ENCODE measurements around the gene FBXW5.

The FBXW5 gene

DNA sequence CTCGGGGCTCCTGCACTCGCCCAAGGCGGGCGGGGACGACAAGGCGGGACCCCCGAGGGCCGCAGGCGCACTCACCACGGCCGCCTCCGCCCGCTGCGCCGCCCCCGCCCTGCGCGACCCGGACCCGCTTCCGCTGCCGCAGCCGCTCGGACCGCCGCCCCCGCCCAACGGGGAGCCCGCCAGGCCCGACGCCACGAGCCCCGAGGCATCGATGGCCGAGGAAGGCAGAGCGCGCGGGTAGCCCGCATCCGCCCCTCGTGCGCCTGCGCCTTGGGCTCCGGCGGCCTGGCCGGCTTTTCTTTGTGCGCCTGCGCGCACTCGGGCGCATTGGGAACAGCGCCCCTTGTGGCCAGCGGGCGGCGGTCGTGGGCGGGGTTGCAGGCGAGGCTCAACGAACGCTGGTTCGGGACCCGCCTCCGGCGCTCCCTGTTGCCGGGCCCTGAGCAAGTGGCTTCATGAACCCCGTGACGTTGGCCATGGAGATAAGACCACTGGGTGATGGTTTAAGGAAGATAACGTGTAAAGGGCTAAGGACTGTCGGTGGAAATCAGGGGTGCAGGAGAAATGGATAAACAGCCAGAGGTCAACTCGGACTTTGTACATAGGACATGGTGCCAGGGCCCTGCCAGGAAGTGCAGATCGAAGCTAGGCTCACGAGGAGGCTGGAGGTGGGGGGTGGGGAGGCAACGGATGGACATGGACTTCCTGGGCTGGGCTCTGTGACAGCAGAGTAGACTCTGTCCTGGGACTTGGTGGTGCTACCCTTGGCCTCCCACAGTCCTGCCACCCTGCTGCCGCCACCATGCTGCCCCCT lies at the start of gene FBXW5, which contains the start of gene C8G:
TSS of gene FBXW5 (minus strand) at position 220 of the 814 bp plus-strand sequence. CDS start 655 bp downstream, outside the sequence.
TSS of gene C8G (plus strand) at position 725 of the 814 bp plus-strand sequence. CDS start at position 803, 78 bp downstream.
- DNase-seq: peak; percentile 83

GRCh38 chr9:136992819-136993369 lies 48.4 kb upstream of the FBXW5 start:
- DNase-seq: no peak

DNA sequence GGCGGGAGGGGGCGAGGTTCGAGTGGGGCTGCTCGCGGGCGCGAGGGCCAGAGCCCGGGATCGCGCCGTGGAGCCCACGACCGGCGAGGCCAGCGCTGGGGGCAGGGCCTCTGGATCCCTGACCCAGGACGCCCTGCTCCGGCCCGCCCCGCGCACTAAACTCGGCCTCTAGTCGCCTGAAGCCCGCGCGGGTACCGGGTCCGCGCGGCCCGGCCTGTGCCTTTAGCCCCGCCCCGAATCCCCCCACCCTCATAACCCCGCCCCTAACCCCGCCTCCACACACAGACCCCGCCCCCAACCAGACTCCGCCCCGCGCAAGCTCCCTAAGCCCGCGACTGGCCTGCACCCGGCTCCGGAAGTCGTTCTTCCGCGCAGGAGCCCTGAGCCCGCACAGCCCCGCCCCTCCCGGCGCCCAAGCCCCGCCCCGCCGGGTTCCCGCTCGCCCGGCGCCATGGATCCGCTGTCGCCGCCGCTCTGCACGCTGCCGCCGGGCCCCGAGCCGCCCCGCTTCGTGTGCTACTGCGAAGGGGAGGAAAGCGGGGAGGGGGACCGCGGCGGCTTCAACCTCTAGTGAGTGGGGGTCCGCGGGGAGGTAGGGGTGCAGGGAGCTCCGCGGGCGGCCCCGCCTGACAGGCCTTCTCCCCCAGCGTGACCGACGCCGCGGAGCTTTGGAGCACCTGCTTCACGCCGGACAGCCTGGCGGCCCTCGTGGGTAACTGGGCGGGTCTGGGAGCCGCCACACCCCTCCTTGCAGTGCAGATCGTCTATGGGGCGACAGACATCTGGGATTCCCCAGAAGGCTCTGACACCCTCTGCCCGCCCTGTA lies 47.7 kb upstream of the FBXW5 start, which contains the start of gene PAXX:
TSS of gene PAXX (plus strand) at position 430 of the 826 bp plus-strand sequence. CDS start at position 452, 22 bp downstream.
- DNase-seq: peak; percentile 44

DNA sequence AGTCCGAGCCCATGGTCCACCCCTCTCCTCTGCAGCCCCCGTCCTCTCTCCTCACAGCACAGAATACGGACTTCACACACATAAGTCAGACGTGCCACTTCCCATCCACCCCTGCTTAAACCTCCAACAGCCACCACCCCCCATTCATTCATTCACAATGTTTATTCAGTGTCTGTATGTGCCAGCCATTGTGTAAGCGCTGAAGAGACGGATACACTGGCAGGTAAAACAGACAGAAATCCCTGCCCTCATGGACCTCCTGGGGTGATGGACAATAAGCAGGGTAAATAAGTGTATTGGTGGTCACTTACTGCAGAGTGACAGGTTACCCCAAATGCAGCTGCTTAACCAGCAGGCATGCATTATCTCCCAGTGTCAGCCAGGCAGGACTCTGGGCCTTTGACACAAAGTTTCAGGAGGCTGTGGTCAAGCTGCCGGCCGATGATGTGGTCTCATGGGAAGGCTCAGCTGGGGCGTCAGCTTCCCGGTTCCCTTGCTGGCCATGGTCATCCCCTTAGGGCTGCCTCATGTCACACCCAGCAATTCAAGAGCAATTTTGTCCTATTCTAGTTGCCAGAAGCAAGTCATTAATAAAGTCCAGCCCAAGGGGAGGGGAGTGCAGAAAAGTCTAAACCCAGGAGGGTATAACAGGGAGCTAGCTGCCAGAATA lies 45.8 kb upstream of the FBXW5 start:
- DNase-seq: no peak

- no peak for DNase-seq
Observed at GRCh38 chr9:136988872-136989271, 44.3 kb upstream of the FBXW5 start.

- no peak for DNase-seq
Observed at GRCh38 chr9:136985853-136986252, 41.3 kb upstream of the FBXW5 start.

DNA sequence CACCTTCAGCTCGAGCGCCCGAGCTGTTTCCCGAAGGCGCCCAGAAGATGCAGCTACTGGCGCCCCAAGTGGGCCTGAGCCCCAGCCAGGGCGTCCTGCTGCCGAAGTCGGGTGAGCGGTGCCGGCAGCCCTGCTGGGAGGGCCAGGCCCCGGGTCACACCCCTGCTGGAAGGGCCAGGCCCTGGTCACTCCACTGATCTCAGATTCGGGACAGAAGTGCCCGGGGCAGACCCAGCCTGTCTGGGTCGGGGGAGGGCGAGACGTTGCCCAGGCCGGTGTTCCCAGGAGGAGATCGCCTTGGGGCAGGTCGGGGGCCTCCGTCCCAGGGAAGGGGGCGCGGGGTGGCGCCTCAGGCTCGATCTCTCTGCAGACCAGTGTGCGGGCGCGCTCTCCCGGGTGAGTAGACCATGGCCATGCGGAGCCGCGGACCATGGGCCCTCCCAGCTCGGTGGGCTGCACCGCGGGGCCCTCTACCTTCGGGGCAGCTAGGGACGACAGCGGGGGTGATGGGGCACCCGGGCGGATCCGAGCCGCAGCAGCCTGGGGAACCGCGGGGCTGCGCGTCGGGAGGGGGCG lies 40.6 kb upstream of the FBXW5 start:
- DNase-seq: no peak

DNA sequence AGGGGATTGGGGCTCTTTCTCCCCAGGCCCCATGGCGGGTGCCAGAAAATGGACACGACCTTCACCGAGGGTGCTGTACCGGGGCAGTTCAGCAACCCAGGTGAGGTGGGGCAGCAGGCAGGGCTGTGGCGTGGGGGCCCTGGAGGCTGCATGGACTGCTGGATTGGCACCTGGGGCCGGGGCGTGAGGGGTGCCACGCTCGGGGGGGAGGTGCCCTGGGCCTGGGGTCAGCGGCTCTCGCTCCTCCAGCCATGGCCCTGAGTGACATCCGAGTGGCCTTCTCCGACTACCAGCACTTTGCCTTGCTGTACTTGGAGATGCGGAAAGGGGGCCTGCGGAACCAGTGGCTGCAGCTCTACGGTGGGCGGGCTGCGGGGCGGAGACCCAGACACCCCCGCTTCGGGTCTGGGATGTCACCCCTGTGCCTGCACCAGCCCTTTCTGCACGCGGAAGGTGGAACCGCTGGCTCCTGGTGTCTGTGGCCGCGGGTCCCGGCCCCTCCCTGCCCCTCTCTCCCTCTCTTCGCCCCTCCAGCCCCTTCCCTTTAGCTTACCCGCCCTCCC lies 40.0 kb upstream of the FBXW5 start:
- no peak for DNase-seq

- DNase-seq: no peak
Observed at GRCh38 chr9:136983656-136984314, 39.2 kb upstream of the FBXW5 start.

DNA sequence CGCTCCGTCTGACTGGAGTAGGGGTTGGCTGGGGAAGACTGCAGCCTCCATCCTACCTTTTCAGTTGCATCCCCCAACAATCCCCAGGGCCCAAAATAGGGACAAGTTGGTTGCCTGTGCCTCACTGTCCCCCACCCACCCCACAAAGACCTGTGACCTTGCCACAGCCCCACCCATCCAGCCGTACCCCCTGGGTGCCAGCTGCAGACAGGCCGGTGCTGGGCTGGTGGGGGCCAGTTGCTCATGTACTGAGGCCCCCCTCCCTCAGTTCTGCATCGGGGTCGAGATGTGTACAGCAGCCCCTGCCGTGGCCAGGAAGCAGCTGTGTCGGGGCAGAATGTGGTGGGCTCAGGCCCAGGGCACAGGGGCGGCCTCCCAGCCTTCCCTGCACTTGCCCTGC lies 38.6 kb upstream of the FBXW5 start:
- no peak for DNase-seq

DNA sequence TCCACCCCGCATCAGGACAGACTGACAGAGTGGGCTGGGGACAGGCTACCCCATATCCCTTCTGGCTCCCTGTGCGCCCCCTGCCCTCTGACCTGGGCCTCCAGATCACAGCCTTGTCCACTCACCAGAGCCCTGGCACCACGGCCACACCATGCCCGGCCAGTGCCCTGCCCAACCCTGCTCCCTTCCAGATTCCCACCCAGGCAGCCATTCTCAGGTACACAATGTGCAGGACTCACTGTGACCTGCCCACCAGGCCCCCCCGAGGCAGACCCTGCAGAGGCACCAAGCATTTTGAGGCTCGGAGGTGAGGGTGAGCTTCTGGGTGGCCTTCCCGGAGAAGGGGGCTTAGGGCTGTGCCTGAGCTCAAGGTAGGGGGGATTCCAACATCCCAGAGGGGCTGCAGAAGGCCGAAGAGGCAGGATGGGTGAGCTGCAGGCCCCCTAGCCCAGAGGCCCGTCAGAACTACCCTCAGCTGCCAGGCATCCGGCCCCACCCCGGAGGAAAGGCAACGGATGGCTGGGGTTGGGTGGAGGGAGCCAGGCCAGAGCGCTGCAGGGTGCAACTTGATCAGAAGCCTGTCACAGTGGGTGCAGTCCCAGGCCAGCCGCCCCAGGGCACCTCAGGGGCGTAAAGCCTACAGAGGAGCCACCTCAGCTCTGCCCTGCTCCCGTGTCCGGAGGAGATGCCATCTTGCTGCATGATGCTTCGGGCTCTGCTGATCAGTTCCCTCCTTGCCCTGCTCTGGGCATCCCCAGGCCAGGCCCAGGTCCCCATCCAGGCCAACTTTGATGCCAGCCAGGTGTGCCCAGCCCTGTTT lies 37.9 kb upstream of the FBXW5 start, which contains the start of gene LCNL1:
TSS of gene LCNL1 (plus strand) at position 762 of the 820 bp plus-strand sequence. CDS start 594 bp downstream, outside the sequence.
- DNase-seq: no peak

DNA sequence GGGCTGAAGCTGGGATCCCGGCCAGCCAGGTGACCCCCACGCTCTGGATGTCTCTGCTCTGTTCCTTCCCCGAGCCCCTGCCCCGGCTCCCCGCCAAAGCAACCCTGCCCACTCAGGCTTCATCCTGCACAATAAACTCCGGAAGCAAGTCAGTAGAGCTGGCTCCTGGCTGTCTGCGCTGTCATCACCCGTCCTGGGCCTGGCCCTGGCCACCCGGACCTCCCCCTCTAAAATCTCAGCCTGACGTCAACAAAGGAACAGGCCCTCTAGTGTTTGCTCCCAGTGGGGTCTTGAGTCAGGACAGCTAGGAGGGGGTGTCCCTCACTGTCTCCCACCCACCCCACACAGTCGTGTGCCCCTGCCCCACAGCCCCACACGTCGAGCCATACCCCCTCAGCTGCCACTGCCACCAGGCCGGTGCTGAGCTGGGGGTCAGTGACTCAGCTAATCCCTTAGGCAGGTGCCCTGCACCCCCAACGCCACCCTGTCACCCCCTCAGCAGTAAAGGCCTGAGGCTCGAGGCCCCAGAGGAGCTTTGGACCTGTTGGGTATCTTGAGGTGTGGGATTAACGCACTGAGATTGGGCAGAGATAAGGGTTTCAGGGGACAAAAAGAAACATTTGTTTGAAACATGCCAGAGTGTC lies 37.2 kb upstream of the FBXW5 start:
- DNase-seq: no peak

- no peak for DNase-seq
Observed at GRCh38 chr9:136980669-136981478, 36.3 kb upstream of the FBXW5 start.

- DNase-seq: no peak
Observed at GRCh38 chr9:136979769-136980587, 35.4 kb upstream of the FBXW5 start.

GRCh38 chr9:136978865-136979544 lies 34.5 kb upstream of the FBXW5 start:
- DNase-seq: no peak

GRCh38 chr9:136978073-136978864 lies 33.7 kb upstream of the FBXW5 start:
- DNase-seq: no peak

DNA sequence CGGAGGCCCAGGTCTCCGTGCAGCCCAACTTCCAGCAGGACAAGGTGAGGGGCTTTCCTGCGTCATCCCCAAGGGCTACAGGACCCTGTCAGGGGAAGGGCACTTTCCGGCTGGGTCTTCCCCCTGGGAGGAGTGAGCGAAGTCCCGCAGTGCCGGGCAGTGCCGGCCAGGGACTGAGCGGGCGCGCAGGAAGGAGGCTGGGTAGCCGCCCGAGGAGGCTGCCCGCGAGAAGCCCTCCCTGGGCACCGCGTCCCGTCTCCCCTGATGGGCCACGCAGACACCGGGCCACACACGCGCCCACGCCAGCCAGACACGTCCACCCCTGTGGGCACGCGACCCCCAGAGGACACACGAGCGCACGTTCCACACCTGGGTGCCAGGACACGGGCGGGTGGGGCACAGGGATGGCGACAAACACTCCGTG lies 33.1 kb upstream of the FBXW5 start:
- DNase-seq: no peak
